NCI-H187 treated with DMSO at 0.1 percent for 48 hours (cell line): ENCODE results near the gene NHSL2.
A peak's percentile ranks its signal among the peaks of the same experiment; 100 is the strongest.

ENCODE experiments used
- DNase-seq: peaks from one replicate; lab custom pipeline; 2025; lab: John Stamatoyannopoulos, UW

The NHSL2 gene

GRCh38 chrX:72180539-72180938 is 269.9 kb downstream of the NHSL2 start:
- no peak for DNase-seq

- DNase-seq = peak; percentile 81
Measured at GRCh38 chrX:72181178-72182125, 270.8 kb downstream of the NHSL2 start, which contains the start of gene PIN4. Gene PIN4, plus strand, starts transcription at chrX:72181757. Its CDS starts 29 bp downstream, at chrX:72181786.

- no peak for DNase-seq
Measured at GRCh38 chrX:72182924-72183323, 272.3 kb downstream of the NHSL2 start.

GRCh38 chrX:72201836-72202536 is 291.3 kb downstream of the NHSL2 start:
- DNase-seq = no peak
